ENCODE measurements around the gene TSPAN4. TPM values are rescaled to one million over a fixed set of nuclear protein-coding genes. Genes with fewer than 3 reads are reported as not detected.

Gene TSPAN4
- total and polyA plus RNA-seq, 10 of the 15 experiments (the other 5 are each of a cell fraction or from before 2014, with no cell fraction given), result 0.37 to 14.0 (median 8.5) TPM; not detected in 1

DNA sequence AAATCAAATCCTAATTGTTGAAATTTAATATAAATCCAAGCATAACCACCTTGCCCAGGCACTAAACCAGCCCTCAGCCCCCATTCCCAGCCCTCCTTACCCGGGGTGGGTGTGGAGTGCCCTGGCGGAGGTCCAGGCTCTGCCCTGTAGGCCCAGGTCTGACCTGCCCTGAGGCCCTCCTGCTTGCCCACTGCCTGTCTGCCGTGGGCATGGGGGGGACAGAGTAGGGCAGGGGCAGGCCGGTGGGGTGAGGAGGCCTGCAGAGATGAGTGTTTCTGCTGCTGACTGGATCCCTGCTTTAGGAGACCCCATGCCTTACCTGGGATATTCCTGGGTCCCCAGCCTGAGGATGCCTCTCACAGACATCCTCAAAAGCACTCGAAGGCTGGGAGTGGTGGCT, 71.6 kb downstream of the TSPAN4 start (continued):
- TF ChIP-seq, protein P1, sequence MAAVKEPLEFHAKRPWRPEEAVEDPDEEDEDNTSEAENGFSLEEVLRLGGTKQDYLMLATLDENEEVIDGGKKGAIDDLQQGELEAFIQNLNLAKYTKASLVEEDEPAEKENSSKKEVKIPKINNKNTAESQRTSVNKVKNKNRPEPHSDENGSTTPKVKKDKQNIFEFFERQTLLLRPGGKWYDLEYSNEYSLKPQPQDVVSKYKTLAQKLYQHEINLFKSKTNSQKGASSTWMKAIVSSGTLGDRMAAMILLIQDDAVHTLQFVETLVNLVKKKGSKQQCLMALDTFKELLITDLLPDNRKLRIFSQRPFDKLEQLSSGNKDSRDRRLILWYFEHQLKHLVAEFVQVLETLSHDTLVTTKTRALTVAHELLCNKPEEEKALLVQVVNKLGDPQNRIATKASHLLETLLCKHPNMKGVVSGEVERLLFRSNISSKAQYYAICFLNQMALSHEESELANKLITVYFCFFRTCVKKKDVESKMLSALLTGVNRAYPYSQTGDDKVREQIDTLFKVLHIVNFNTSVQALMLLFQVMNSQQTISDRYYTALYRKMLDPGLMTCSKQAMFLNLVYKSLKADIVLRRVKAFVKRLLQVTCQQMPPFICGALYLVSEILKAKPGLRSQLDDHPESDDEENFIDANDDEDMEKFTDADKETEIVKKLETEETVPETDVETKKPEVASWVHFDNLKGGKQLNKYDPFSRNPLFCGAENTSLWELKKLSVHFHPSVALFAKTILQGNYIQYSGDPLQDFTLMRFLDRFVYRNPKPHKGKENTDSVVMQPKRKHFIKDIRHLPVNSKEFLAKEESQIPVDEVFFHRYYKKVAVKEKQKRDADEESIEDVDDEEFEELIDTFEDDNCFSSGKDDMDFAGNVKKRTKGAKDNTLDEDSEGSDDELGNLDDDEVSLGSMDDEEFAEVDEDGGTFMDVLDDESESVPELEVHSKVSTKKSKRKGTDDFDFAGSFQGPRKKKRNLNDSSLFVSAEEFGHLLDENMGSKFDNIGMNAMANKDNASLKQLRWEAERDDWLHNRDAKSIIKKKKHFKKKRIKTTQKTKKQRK (IDR thresholded peaks at IDR 0.05; ENCODE audit: low read depth, low read length), result no peak
- no peak for TF ChIP-seq PRDM15 (CRISPR knock-in tag; IDR thresholded peaks at IDR 0.05)
- no peak for TF ChIP-seq NRF1 (conservative IDR thresholded peaks at IDR 0.05; ENCODE audit: low read depth, low read length)
- no peak for TF ChIP-seq ZNF622 (IDR thresholded peaks at IDR 0.05)
- no peak for TF ChIP-seq ETV6 (conservative IDR thresholded peaks at IDR 0.05 in 1 of 2, IDR thresholded peaks at IDR 0.05 in 1 of 2; ENCODE audit: borderline replicate concordance in 1 of 2, low read depth in 1 of 2)
- TF ChIP-seq KAT2A (conservative IDR thresholded peaks at IDR 0.05; ENCODE audit: control insufficient read depth, low read depth, low read length), result no peak
- no peak for TF ChIP-seq SMAD1 (IDR thresholded peaks at IDR 0.05; ENCODE audit: low read depth, partially characterized antibody)
- TF ChIP-seq FOS (IDR thresholded peaks at IDR 0.05; ENCODE audit: borderline replicate concordance, extremely low read depth, insufficient read length), result no peak
- TF ChIP-seq LARP7 (IDR thresholded peaks at IDR 0.05), result no peak
